HUES6 (cell line): ENCODE results near the gene ISM2.
"Not testable (repeated sequence)": the region's sequence is repeated elsewhere in the genome, so short reads cannot be mapped to it uniquely, and the experiment has no call there.

ENCODE experiments used
- H3K27ac ChIP-seq: 2 replicates; pipeline ENCODE4 v1.7.0; 2013; ENCODE audit warnings: low read depth, mild to moderate bottlenecking, low read length, inconsistent platforms
- H3K27me3 ChIP-seq: 2 replicates; pipeline ENCODE4 v1.6.1; 2013; ENCODE audit warnings: low read length; ENCODE audit not compliant: control insufficient read depth, insufficient read depth
- H3K36me3 ChIP-seq: 2 replicates; pipeline ENCODE4 v1.6.1; 2013; ENCODE audit warnings: low read length; ENCODE audit not compliant: control insufficient read depth, insufficient read depth
- H3K4me1 ChIP-seq: 2 replicates; pipeline ENCODE4 v1.6.1; 2013; ENCODE audit warnings: low read length; ENCODE audit not compliant: control insufficient read depth, insufficient read depth
- H3K4me3 ChIP-seq: 2 replicates; pipeline ENCODE4 v1.5.1; 2013; ENCODE audit warnings: low read depth, low read length
- H3K9ac ChIP-seq: one replicate; pipeline ENCODE4 v1.6.1; 2013; ENCODE audit warnings: mild to moderate bottlenecking, low read length
- H3K9me3 ChIP-seq: 2 replicates; pipeline ENCODE4 v1.6.1; 2013; ENCODE audit warnings: low read depth, low read length; ENCODE audit not compliant: control insufficient read depth, insufficient read depth

Gene ISM2

GRCh38 chr14:77498120-77498979, at the start of gene ISM2:
Gene ISM2 (minus strand): TSS chr14:77498816. CDS start chr14:77498793, 23 bp downstream.
- Histone ChIP-seq H3K36me3 (no peaks in the 10 kb centered on the region), H3K9ac (no peak within 1 kb of the TSS), H3K9me3 (no peaks in the 10 kb centered on the region; the same call in 1 of the 2 replicates), H3K27me3 (peaks cover 45% of the 10 kb centered on the region), H3K27ac (no peak within 1 kb of the TSS), H3K4me3 (peak within 1 kb of the TSS; percentile 70), H3K4me1 (no peaks in the 10 kb centered on the region)

GRCh38 chr14:77547512-77548180, 49.0 kb upstream of the ISM2 start:
- Histone ChIP-seq H3K9ac (no peak overlapping the region), H3K4me1 (no peaks in the 10 kb centered on the region; the same call in 1 of the 2 replicates), H3K27ac (no peak overlapping the region), H3K4me3 (no peak overlapping the region), H3K27me3 (no peaks in the 10 kb centered on the region), H3K9me3 (no peaks in the 10 kb centered on the region), H3K36me3 (peaks cover 52% of the 10 kb centered on the region)

GRCh38 chr14:77545171-77545570, 46.6 kb upstream of the ISM2 start:
- not testable (repeated sequence) for H3K27ac ChIP-seq, H3K27me3 ChIP-seq, H3K4me3 ChIP-seq, H3K4me1 ChIP-seq, H3K9me3 ChIP-seq, H3K9ac ChIP-seq
- H3K36me3 ChIP-seq, result peaks cover 38% of the 10 kb centered on the region

GRCh38 chr14:77544571-77544970, 46.0 kb upstream of the ISM2 start:
- Histone ChIP-seq H3K9me3 (no peaks in the 10 kb centered on the region), H3K4me3 (no peak overlapping the region), H3K9ac (no peak overlapping the region), H3K27me3 (no peaks in the 10 kb centered on the region), H3K27ac (no peak overlapping the region), H3K4me1 (no peaks in the 10 kb centered on the region; the same call in 1 of the 2 replicates), H3K36me3 (peaks cover 32% of the 10 kb centered on the region)

- Histone ChIP-seq H3K4me3 (no peak overlapping the region), H3K36me3 (peaks cover 24% of the 10 kb centered on the region), H3K27me3 (no peaks in the 10 kb centered on the region), H3K9me3 (no peaks in the 10 kb centered on the region), H3K27ac (no peak overlapping the region), H3K4me1 (no peaks in the 10 kb centered on the region; the same call in 1 of the 2 replicates), H3K9ac (no peak overlapping the region)
Measured at GRCh38 chr14:77543637-77544334, 45.2 kb upstream of the ISM2 start.

GRCh38 chr14:77543240-77543551, 44.6 kb upstream of the ISM2 start:
- Histone ChIP-seq H3K9ac (no peak overlapping the region), H3K27me3 (no peaks in the 10 kb centered on the region), H3K4me3 (no peak overlapping the region), H3K4me1 (no peaks in the 10 kb centered on the region; the same call in 1 of the 2 replicates), H3K9me3 (no peaks in the 10 kb centered on the region), H3K36me3 (peaks cover 18% of the 10 kb centered on the region), H3K27ac (no peak overlapping the region)

GRCh38 chr14:77542421-77543239, 44.0 kb upstream of the ISM2 start:
- H3K27me3 ChIP-seq, result no peaks in the 10 kb centered on the region
- H3K27ac ChIP-seq, result peak overlapping the region; percentile 30; the same call in 1 of the 2 replicates
- no peaks in the 10 kb centered on the region; the same call in 1 of the 2 replicates for H3K4me1 ChIP-seq
- H3K9me3 ChIP-seq, result no peaks in the 10 kb centered on the region
- no peak overlapping the region for H3K4me3 ChIP-seq
- no peak overlapping the region for H3K9ac ChIP-seq
- peaks cover 14% of the 10 kb centered on the region for H3K36me3 ChIP-seq

GRCh38 chr14:77541905-77542304, 43.3 kb upstream of the ISM2 start:
- no peaks in the 10 kb centered on the region; the same call in 1 of the 2 replicates for H3K4me1 ChIP-seq
- 0 out of 2 replicates have a peak, but pooled peaks cover 8% of the 10 kb centered on the region for H3K36me3 ChIP-seq
- H3K9ac ChIP-seq, result no peak overlapping the region
- no peak overlapping the region for H3K27ac ChIP-seq
- no peaks in the 10 kb centered on the region for H3K9me3 ChIP-seq
- H3K4me3 ChIP-seq, result no peak overlapping the region
- no peaks in the 10 kb centered on the region for H3K27me3 ChIP-seq

- not testable (repeated sequence) for H3K9me3 ChIP-seq, H3K36me3 ChIP-seq, H3K27me3 ChIP-seq, H3K9ac ChIP-seq, H3K4me3 ChIP-seq, H3K4me1 ChIP-seq, H3K27ac ChIP-seq
Measured at GRCh38 chr14:77536951-77537350, 38.3 kb upstream of the ISM2 start.

GRCh38 chr14:77531071-77531470, 32.5 kb upstream of the ISM2 start:
- Histone ChIP-seq H3K4me3 (no peak overlapping the region), H3K27ac (no peak overlapping the region), H3K9ac (no peak overlapping the region), H3K4me1 (no peaks in the 10 kb centered on the region), H3K27me3 (no peaks in the 10 kb centered on the region), H3K9me3 (no peaks in the 10 kb centered on the region), H3K36me3 (no peaks in the 10 kb centered on the region)
